Measurements from ENCODE around the gene WFDC12.

DNA sequence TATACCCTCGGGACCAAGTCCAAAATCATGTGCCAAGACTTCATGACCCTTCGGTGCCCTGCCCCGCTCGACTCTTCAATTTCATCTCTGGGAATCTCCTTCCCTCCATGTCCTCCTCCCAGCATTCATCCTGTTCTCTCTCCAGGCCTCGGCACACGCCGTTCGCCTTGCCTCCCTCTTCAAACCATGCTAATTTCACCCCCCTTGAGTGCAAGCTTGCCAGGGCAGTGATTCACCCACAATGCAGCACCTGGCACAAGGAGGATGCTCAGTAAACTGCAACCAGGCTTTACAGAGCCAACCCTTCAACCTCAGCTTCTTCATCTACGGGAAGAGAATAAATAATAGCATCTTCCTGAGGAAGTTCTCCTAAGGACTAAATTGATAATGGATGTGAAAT lies 27.5 kb downstream of the WFDC12 start:
- TF ChIP-seq, protein P1, sequence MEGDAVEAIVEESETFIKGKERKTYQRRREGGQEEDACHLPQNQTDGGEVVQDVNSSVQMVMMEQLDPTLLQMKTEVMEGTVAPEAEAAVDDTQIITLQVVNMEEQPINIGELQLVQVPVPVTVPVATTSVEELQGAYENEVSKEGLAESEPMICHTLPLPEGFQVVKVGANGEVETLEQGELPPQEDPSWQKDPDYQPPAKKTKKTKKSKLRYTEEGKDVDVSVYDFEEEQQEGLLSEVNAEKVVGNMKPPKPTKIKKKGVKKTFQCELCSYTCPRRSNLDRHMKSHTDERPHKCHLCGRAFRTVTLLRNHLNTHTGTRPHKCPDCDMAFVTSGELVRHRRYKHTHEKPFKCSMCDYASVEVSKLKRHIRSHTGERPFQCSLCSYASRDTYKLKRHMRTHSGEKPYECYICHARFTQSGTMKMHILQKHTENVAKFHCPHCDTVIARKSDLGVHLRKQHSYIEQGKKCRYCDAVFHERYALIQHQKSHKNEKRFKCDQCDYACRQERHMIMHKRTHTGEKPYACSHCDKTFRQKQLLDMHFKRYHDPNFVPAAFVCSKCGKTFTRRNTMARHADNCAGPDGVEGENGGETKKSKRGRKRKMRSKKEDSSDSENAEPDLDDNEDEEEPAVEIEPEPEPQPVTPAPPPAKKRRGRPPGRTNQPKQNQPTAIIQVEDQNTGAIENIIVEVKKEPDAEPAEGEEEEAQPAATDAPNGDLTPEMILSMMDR (IDR thresholded peaks at IDR 0.05): no peak
- no peak for TF ChIP-seq EZH2 (IDR thresholded peaks at IDR 0.05)

All from neural progenitor cell (in vitro differentiated cells).